Ishikawa (cell line): ENCODE data around the gene SYNGR4.

Experiments used
- CREB1 ChIP-seq: IDR thresholded peaks from 2 replicates; pipeline ENCODE4 v1.6.1; 2012; ENCODE audit warnings: low read depth
- EGR1 ChIP-seq: IDR thresholded peaks from 2 replicates; pipeline ENCODE4 v1.6.1; 2012
- EP300 ChIP-seq: IDR thresholded peaks from 2 replicates; pipeline ENCODE4 v1.6.1; 2012; ENCODE audit warnings: borderline replicate concordance
- FOXM1 ChIP-seq: IDR thresholded peaks from 2 replicates; pipeline ENCODE4 v1.6.1; 2012; ENCODE audit warnings: low read depth, borderline replicate concordance
- NFIC ChIP-seq: IDR thresholded peaks from 2 replicates; pipeline ENCODE4 v1.6.1; 2012
- RAD21 ChIP-seq: IDR thresholded peaks from 2 replicates; pipeline ENCODE4 v1.6.1; 2012; ENCODE audit warnings: low read depth
- TAF1 ChIP-seq: IDR thresholded peaks from 2 replicates; pipeline ENCODE4 v1.6.1; 2012; ENCODE audit warnings: low read depth, mild to moderate bottlenecking
- TCF12 ChIP-seq: IDR thresholded peaks from 2 replicates; pipeline ENCODE4 v1.6.1; 2012; ENCODE audit warnings: low read depth
- TEAD4 ChIP-seq: IDR thresholded peaks from 2 replicates; pipeline ENCODE4 v1.6.1; 2012
- YY1 ChIP-seq: IDR thresholded peaks from 2 replicates; pipeline ENCODE4 v1.6.1; 2012; ENCODE audit warnings: low read depth
- TF ChIP-seq, protein P1 (sequence below): IDR thresholded peaks from 2 replicates; pipeline ENCODE4 v1.6.1; 2012
- TF ChIP-seq, protein P2 (sequence below): IDR thresholded peaks from 2 replicates; pipeline ENCODE4 v1.6.1; 2012; ENCODE audit warnings: low read depth, mild to moderate bottlenecking
- TF ChIP-seq, protein P3 (sequence below): IDR thresholded peaks from 2 replicates; pipeline ENCODE4 v1.6.1; 2012

DNA sequence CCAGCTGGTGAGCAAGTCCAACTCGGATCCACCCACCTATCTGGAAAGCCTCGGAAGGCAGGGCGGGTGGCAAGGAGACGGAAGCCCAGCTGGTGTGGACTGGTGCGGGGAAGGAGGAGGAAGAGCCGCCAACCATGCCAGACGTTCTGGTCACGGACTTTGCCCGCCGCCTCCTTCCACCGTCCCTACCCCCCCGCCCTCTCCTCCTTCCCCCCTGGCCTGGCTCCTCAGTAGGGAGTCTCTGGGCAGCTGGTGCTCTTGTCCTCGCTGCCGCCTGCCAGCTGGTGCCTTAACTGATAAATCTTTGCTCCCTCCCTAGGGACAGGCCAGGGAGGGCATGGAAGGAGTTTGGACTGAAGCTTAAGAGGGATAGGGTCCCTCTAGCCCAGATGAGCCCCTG, 4.8 kb downstream of the SYNGR4 start:
- no peak for TF ChIP-seq EP300
- TF ChIP-seq CREB1, result no peak
- no peak for TF ChIP-seq NFIC
- TF ChIP-seq, protein P1, sequence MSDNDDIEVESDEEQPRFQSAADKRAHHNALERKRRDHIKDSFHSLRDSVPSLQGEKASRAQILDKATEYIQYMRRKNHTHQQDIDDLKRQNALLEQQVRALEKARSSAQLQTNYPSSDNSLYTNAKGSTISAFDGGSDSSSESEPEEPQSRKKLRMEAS, result no peak
- no peak for TF ChIP-seq TAF1
- TF ChIP-seq EGR1, result no peak
- TF ChIP-seq RAD21, result no peak
- no peak for TF ChIP-seq TEAD4
- TF ChIP-seq YY1, result no peak
- TF ChIP-seq, protein P2, sequence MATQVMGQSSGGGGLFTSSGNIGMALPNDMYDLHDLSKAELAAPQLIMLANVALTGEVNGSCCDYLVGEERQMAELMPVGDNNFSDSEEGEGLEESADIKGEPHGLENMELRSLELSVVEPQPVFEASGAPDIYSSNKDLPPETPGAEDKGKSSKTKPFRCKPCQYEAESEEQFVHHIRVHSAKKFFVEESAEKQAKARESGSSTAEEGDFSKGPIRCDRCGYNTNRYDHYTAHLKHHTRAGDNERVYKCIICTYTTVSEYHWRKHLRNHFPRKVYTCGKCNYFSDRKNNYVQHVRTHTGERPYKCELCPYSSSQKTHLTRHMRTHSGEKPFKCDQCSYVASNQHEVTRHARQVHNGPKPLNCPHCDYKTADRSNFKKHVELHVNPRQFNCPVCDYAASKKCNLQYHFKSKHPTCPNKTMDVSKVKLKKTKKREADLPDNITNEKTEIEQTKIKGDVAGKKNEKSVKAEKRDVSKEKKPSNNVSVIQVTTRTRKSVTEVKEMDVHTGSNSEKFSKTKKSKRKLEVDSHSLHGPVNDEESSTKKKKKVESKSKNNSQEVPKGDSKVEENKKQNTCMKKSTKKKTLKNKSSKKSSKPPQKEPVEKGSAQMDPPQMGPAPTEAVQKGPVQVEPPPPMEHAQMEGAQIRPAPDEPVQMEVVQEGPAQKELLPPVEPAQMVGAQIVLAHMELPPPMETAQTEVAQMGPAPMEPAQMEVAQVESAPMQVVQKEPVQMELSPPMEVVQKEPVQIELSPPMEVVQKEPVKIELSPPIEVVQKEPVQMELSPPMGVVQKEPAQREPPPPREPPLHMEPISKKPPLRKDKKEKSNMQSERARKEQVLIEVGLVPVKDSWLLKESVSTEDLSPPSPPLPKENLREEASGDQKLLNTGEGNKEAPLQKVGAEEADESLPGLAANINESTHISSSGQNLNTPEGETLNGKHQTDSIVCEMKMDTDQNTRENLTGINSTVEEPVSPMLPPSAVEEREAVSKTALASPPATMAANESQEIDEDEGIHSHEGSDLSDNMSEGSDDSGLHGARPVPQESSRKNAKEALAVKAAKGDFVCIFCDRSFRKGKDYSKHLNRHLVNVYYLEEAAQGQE, result no peak
- TF ChIP-seq TCF12, result no peak
- TF ChIP-seq, protein P3, sequence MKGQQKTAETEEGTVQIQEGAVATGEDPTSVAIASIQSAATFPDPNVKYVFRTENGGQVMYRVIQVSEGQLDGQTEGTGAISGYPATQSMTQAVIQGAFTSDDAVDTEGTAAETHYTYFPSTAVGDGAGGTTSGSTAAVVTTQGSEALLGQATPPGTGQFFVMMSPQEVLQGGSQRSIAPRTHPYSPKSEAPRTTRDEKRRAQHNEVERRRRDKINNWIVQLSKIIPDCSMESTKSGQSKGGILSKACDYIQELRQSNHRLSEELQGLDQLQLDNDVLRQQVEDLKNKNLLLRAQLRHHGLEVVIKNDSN, result no peak
- no peak for TF ChIP-seq FOXM1
